Progenitor cell of endocrine pancreas (in vitro differentiated cells): ENCODE results near the gene HYDIN. TPM values are rescaled to one million over a fixed set of nuclear protein-coding genes. Genes with fewer than 3 reads are reported as not detected.
A peak's percentile ranks its signal among the peaks of the same experiment; 100 is the strongest.
"Not testable (repeated sequence)": the region's sequence is repeated elsewhere in the genome, so short reads cannot be mapped to it uniquely, and the experiment has no call there.

Experiments used
- DNase-seq: peaks from one replicate; pipeline ENCODE4 v3.0.0; 2021; ENCODE audit warnings: low spot score; ENCODE audit not compliant: unreplicated experiment
- H3K27ac Mint-ChIP-seq: 2 replicates; pipeline ENCODE4 v1.8.0; 2021; ENCODE audit warnings: mild to moderate bottlenecking, moderate library complexity, mixed read lengths
- H3K27me3 Mint-ChIP-seq: 2 replicates; pipeline ENCODE4 v1.8.0; 2021; ENCODE audit warnings: mixed read lengths
- H3K36me3 Mint-ChIP-seq: 2 replicates; pipeline ENCODE4 v1.8.0; 2022; ENCODE audit warnings: mixed read lengths; ENCODE audit not compliant: insufficient read depth
- H3K4me1 Mint-ChIP-seq: 2 replicates; pipeline ENCODE4 v1.8.0; 2021; ENCODE audit warnings: low read depth, mixed read lengths
- H3K4me3 Mint-ChIP-seq: 2 replicates; pipeline ENCODE4 v1.8.0; 2021; ENCODE audit warnings: low read depth, mild to moderate bottlenecking, moderate library complexity, mixed read lengths
- H3K9me3 Mint-ChIP-seq: 2 replicates; pipeline ENCODE4 v1.8.0; 2021; ENCODE audit warnings: low read depth, mixed read lengths
- total RNA-seq: library from RNA; stranded (reverse); gene quantifications from 2 replicates; pipeline ENCODE4 v1.2.1, GENCODE V29; 2021
- TF ChIP-seq, protein P1 (sequence below): fragments of 200-600 bp; sonication (generic); IDR thresholded peaks from one replicate; pipeline ENCODE4 v1.5.0; 2021; ENCODE audit warnings: antibody characterized with exemption, mild to moderate bottlenecking; ENCODE audit not compliant: unreplicated experiment

Gene HYDIN
- total RNA-seq, 1 donor from 2014 or later = 21.7 TPM

GRCh38 chr16:71009440-71010223 lies 220.9 kb downstream of the HYDIN start:
- not testable (repeated sequence) for H3K4me1 Mint-ChIP-seq, H3K27ac Mint-ChIP-seq, H3K4me3 Mint-ChIP-seq, H3K9me3 Mint-ChIP-seq, H3K27me3 Mint-ChIP-seq, H3K36me3 Mint-ChIP-seq, DNase-seq

- H3K9me3 Mint-ChIP-seq, H3K27ac Mint-ChIP-seq, DNase-seq, H3K4me3 Mint-ChIP-seq, H3K4me1 Mint-ChIP-seq, H3K27me3 Mint-ChIP-seq, H3K36me3 Mint-ChIP-seq: not testable (repeated sequence)
- TF ChIP-seq, protein P1, sequence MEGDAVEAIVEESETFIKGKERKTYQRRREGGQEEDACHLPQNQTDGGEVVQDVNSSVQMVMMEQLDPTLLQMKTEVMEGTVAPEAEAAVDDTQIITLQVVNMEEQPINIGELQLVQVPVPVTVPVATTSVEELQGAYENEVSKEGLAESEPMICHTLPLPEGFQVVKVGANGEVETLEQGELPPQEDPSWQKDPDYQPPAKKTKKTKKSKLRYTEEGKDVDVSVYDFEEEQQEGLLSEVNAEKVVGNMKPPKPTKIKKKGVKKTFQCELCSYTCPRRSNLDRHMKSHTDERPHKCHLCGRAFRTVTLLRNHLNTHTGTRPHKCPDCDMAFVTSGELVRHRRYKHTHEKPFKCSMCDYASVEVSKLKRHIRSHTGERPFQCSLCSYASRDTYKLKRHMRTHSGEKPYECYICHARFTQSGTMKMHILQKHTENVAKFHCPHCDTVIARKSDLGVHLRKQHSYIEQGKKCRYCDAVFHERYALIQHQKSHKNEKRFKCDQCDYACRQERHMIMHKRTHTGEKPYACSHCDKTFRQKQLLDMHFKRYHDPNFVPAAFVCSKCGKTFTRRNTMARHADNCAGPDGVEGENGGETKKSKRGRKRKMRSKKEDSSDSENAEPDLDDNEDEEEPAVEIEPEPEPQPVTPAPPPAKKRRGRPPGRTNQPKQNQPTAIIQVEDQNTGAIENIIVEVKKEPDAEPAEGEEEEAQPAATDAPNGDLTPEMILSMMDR = peak; percentile 22
Observed at GRCh38 chr16:71006516-71006915, 224.0 kb downstream of the HYDIN start.

DNA sequence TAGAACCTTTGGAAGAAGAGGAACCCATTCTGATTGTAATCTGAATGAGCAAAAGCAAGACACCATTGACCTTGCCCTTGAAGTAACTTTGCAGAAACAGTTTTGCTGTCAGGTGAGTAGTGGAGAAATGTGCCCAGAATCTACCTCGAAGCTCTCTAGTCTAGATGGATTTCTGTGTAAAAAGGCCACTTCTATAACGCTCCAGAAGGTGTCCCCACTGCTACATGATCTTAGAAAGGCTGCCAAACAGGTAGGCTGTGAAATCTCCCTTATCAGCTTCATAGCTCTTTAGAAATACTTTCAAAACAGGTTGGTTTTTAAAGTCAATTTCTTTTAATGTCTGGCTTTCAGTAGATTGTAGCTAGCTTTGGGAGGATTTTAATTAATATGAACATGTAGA lies 230.8 kb downstream of the HYDIN start:
- not testable (repeated sequence) for H3K36me3 Mint-ChIP-seq, H3K27me3 Mint-ChIP-seq, H3K27ac Mint-ChIP-seq, H3K9me3 Mint-ChIP-seq, H3K4me1 Mint-ChIP-seq, H3K4me3 Mint-ChIP-seq
- TF ChIP-seq, protein P1 = peak; percentile 54
- DNase-seq = peak; percentile 11

GRCh38 chr16:70995799-70996198 lies 234.7 kb downstream of the HYDIN start:
- not testable (repeated sequence) for H3K36me3 Mint-ChIP-seq, H3K27me3 Mint-ChIP-seq, H3K27ac Mint-ChIP-seq, H3K4me3 Mint-ChIP-seq, H3K4me1 Mint-ChIP-seq, DNase-seq, H3K9me3 Mint-ChIP-seq

DNA sequence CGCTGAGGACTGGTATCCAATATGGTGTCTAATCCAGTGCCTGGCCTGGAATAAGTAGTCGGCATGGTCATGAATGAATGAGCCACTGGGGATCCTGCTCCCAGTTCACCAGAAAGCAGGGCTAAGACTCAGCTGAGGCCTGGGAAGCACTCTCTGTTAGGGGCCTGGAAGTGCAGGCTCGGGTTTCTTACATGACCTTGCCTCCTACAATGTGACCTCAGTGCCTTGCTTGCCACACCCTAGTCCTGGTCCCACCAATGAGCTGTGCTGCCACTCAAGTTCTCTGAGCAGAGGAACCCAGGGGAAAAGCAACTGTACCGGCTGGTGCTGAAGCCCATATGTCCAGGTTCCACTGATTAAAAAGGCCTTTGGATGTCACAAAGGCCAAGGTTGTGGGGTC lies 238.0 kb downstream of the HYDIN start:
- not testable (repeated sequence) for H3K4me1 Mint-ChIP-seq, H3K4me3 Mint-ChIP-seq, H3K27me3 Mint-ChIP-seq, H3K9me3 Mint-ChIP-seq, H3K27ac Mint-ChIP-seq, DNase-seq, H3K36me3 Mint-ChIP-seq

- H3K27me3 Mint-ChIP-seq, H3K36me3 Mint-ChIP-seq, H3K4me3 Mint-ChIP-seq, H3K27ac Mint-ChIP-seq, H3K9me3 Mint-ChIP-seq, H3K4me1 Mint-ChIP-seq, DNase-seq: not testable (repeated sequence)
Observed at GRCh38 chr16:70987019-70987715, 243.4 kb downstream of the HYDIN start.

DNA sequence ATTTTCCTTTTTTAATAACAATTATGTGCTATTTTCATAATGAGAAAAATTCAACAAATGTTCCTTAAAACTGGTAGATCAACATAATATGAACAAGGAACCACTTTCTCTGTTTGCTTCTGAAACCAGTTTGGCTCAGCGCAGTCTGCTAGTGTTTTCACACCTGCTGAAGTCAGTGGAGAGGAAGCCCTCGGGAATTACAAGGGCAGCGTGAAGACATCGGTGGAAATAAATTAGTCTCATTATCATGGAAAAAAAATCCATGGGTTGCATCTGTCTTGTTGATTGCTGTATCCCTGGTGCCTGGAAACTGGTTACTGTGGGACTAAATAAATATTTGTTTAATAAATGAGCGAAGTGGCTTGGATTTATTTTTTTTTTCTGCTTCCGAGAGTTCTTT lies 245.8 kb downstream of the HYDIN start:
- H3K4me3 Mint-ChIP-seq, H3K27me3 Mint-ChIP-seq, H3K4me1 Mint-ChIP-seq, H3K9me3 Mint-ChIP-seq, DNase-seq, H3K36me3 Mint-ChIP-seq, H3K27ac Mint-ChIP-seq: not testable (repeated sequence)

- not testable (repeated sequence) for H3K9me3 Mint-ChIP-seq, H3K4me3 Mint-ChIP-seq, H3K4me1 Mint-ChIP-seq
Observed at GRCh38 chr16:70968332-70968731, 262.2 kb downstream of the HYDIN start.

GRCh38 chr16:70960169-70960568 lies 270.4 kb downstream of the HYDIN start:
- not testable (repeated sequence) for H3K27ac Mint-ChIP-seq, H3K27me3 Mint-ChIP-seq, H3K9me3 Mint-ChIP-seq, DNase-seq, H3K4me1 Mint-ChIP-seq, H3K4me3 Mint-ChIP-seq, H3K36me3 Mint-ChIP-seq

More at GRCh38 chr16:70968332-70968731, 262.2 kb downstream of the HYDIN start:
- H3K27ac Mint-ChIP-seq, H3K27me3 Mint-ChIP-seq, DNase-seq, H3K36me3 Mint-ChIP-seq: not testable (repeated sequence)

- H3K27me3 Mint-ChIP-seq, DNase-seq, H3K4me1 Mint-ChIP-seq, H3K9me3 Mint-ChIP-seq, H3K27ac Mint-ChIP-seq, H3K36me3 Mint-ChIP-seq, H3K4me3 Mint-ChIP-seq: not testable (repeated sequence)
Observed at GRCh38 chr16:70954922-70955321, 275.6 kb downstream of the HYDIN start.

- not testable (repeated sequence) for H3K9me3 Mint-ChIP-seq, H3K27me3 Mint-ChIP-seq, H3K36me3 Mint-ChIP-seq, DNase-seq, H3K27ac Mint-ChIP-seq, H3K4me1 Mint-ChIP-seq, H3K4me3 Mint-ChIP-seq
Observed at GRCh38 chr16:70953824-70954223, 276.7 kb downstream of the HYDIN start.
